Measurements from ENCODE around the gene EDC4.
A peak's percentile ranks its signal among the peaks of the same experiment; 100 is the strongest.
"Not testable (repeated sequence)": the region's sequence is repeated elsewhere in the genome, so short reads cannot be mapped to it uniquely, and the experiment has no call there.

EDC4 gene

DNA sequence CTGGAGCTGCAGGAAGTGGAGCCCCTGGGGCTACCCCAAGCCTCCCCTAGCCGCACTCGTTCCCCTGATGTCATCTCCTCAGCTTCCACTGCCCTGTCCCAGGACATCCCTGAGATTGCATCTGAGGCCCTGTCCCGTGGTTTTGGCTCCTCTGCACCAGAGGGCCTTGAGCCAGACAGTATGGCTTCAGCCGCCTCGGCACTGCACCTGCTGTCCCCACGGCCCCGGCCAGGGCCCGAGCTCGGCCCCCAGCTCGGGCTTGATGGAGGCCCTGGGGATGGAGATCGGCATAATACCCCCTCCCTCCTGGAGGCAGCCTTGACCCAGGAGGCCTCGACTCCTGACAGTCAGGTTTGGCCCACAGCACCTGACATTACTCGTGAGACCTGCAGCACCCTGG lies 7.7 kb downstream of the EDC4 start:
- DNase-seq: no peak

DNA sequence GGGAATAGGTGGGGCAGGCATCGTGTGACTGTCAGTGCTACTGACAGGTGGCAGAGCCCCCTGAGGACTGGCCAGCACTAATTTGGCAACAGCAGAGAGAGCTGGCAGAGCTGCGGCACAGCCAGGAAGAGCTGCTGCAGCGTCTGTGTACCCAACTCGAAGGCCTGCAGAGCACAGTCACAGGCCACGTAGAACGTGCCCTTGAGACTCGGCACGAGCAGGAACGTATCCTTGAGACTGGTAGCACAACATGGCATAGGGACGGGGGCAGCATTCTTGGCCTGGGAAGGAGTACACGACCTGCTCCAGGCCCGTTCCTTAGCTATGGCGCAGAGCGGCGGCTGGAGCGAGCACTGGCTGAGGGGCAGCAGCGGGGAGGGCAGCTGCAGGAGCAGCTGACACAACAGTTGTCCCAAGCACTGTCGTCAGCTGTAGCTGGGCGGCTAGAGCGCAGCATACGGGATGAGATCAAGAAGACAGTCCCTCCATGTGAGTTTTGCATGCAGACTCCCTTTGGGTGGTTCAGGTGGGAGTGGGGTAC lies 8.8 kb downstream of the EDC4 start:
- no peak for DNase-seq

DNA sequence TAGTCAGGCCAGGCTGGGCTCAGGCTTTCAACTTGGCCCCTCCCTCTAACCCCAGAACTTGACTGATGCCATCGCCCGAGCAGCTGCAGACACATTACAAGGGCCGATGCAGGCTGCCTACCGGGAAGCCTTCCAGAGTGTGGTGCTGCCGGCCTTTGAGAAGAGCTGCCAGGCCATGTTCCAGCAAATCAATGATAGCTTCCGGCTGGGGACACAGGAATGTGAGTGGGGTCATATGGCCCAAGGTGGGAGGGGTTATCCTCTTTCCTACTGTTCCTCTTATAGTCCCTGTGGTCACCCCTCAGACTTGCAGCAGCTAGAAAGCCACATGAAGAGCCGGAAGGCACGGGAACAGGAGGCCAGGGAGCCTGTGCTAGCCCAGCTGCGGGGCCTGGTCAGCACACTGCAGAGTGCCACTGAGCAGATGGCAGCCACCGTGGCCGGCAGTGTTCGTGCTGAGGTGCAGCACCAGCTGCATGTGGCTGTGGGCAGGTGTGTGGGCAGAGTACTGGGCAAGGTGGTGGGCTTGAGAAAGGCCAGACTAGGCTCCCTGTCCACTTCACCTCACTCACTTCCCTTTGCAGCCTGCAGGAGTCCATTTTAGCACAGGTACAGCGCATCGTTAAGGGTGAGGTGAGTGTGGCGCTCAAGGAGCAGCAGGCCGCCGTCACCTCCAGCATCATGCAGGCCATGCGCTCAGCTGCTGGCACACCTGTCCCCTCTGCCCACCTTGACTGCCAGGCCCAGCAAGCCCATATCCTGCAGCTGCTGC lies 9.7 kb downstream of the EDC4 start:
- DNase-seq: no peak

DNA sequence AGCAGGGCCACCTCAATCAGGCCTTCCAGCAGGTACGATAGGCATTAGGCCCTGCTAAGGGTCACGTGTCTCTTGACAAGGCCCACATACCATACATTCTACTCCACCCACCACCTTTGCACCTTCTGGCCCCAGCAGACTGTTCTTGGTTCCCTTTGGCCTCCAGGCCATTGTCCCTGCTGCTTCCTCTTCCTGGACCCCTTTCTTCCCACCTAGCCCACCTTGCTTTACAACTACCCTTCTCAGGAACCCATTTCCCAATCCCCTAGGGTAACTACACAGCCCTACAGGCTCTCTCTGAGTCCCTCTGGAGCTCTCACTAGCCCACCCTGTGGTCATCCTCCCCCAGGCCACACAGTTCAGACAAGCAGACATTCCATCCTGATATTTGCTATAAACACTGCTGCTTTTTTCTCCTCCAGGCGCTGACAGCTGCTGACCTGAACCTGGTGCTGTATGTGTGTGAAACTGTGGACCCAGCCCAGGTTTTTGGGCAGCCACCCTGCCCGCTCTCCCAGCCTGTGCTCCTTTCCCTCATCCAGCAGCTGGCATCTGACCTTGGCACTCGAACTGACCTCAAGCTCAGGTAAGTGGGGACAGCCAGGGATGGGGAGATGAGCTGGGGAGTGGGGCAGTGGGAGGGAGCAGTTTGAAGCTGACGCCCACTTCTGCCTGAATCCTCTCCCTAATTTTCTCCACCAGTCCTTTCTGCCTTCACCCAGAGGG lies 10.5 kb downstream of the EDC4 start:
- no peak for DNase-seq

DNA sequence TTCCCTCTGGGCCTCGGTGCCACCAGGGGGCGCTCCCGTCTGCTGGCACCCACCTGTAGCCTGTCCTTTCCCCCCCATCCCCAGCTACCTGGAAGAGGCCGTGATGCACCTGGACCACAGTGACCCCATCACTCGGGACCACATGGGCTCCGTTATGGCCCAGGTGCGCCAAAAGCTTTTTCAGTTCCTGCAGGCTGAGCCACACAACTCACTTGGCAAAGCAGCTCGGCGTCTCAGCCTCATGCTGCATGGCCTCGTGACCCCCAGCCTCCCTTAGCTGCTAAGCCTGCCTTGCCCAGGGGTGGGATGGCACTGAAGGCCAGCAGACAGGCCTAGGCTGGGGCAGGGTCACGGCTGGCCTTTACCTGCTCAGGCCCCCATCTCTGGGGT lies 11.0 kb downstream of the EDC4 start:
- DNase-seq: peak; percentile 49 to 85 (median 67)

DNA sequence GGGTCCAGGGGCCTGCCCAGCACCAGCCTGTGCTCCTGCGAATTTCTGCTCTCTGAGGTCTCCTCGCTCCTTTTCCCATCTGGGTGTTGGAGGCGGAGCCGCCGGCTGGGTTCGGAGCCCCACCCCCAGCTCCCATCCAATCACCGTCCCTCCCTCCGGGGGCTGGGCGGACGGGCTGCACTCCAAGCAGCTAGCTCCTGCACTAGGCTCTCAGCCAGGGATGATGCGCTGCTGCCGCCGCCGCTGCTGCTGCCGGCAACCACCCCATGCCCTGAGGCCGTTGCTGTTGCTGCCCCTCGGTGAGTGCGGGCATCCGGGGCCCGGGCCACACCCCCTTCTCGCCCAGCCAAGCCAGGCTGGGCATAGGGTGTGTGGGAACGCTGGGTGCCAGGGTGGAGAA lies 11.8 kb downstream of the EDC4 start, which contains the start of gene NRN1L:
Gene NRN1L, plus strand, starts transcription at position 202 of the 400 bp plus-strand sequence. Its CDS starts 19 bp downstream, at position 221.
- DNase-seq: no peak

DNA sequence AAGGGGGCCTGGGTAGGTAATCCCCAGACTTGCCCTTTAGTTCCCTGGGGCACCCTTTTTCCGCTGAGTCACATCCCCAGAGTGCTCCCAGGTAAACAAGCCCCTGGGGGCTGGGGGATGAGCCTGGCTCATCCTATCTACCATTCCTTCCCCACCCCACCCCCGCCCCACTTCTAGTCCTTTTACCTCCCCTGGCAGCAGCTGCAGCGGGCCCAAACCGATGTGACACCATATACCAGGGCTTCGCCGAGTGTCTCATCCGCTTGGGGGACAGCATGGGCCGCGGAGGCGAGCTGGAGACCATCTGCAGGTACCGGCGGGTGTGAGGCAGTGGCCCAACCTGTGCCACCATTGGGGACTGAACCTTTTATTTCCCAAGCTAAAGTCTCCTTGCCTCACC lies 12.7 kb downstream of the EDC4 start:
- DNase-seq: no peak

DNA sequence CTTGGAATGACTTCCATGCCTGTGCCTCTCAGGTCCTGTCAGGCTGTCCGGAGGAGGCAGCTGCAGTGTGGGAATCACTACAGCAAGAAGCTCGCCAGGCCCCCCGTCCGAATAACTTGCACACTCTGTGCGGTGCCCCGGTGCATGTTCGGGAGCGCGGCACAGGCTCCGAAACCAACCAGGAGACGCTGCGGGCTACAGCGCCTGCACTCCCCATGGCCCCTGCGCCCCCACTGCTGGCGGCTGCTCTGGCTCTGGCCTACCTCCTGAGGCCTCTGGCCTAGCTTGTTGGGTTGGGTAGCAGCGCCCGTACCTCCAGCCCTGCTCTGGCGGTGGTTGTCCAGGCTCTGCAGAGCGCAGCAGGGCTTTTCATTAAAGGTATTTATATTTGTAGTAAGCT lies 13.1 kb downstream of the EDC4 start:
- no peak for DNase-seq

DNA sequence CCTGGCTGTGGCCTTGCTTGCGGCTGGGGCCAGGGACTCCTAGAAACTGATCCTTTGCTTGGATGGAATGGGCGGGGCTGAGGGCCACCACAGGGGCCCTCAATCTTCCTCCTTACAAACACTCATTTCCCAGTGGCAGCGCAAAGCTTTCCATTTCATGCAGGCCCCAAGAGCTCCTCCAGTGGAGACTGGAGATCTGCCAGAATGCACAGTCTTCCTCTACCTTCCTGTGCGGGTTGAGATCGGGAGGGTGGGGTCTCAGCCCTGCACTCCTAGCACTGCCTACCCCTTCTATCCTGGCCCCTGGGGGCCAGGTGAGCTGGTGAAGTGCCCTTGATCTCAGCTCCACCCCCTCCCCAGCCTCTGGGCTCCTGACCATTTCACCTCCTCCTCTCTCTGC lies 13.5 kb downstream of the EDC4 start:
- DNase-seq: no peak

DNA sequence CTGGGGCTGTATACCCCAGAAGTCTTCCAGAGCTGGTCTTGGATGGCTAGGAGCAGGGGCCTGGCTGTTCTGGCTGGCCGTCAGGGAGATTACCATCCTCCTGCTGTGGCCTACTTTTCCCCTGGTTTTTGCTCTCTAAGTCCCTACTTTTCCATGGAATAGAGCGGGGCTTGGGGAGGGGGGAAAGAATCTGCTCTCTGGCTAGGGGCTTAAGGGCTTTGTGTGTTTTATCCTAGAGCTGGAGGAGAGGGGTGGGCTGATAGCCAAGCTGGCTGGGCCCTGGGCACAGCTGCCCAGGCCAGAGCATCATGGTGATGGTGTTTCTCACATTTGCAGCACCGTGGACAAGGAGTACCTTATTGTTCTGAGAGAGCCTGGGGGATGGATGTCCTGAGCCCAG lies 15.5 kb downstream of the EDC4 start:
- DNase-seq: no peak

DNA sequence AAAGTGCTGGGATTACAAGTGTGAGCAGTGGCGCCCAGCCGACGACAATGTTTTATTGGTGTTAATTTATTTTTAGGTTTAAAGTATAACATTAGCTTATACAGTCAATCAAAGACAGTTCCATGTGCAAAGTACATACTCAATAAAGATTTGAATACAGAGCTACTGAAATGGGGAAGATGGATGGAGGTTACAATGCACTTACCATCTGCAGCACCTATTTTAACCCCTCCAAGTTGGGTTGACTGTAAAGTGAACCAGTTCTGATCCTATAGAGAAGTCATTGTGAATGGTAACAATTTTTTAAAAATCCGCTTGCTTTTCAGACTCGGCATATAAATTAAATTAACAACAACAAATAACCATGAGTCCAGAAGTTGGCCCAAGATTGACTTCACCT lies 19.5 kb downstream of the EDC4 start:
- DNase-seq: no peak

DNA sequence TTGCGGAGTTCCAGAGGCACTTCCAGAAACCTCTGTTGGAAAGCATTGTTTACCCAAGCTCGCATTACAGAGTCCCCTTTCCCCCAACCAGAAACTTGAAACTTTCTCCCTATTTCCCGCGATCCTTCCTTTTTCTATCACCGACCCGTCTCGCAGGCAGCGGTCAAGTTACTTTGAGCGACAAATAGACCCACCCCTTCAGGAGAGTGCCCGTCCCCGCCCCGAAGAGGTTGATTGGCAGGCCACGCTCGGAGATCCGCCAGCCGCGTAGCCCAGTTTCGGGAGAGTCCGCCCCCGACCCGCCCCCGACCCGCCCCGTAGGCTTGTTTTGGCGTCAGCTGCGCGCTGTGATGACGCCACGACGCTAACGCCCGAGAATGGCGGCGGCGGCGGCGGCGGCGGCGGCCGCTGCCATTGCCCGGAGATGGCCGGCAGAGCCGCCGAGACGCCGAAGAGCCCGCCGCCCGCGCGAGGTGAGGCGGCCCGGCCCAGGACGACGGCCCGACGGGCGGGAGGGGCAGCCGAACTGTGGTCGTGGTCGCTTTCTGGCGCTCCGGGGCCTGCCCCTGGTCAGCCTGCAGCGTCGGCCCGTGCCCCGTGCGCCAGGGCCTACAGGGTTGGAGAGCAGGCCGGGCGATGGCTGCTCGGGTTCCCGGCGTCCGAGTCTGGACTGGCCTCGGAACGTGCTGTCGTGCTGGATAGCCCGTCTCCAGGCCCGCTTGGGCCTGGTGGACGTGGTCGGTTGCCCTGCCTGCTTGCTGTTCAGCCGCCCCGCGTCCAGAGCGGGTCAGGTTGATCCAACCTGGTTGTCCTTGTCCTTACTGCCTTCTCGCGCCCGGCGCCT lies 20.3 kb downstream of the EDC4 start, which contains the start of gene PSKH1:
Gene PSKH1, plus strand, starts transcription at position 356 of the 844 bp plus-strand sequence. CDS start 15,496 bp downstream, outside the sequence.
- DNase-seq: peak; percentile 97 to 99 (median 99)

DNA sequence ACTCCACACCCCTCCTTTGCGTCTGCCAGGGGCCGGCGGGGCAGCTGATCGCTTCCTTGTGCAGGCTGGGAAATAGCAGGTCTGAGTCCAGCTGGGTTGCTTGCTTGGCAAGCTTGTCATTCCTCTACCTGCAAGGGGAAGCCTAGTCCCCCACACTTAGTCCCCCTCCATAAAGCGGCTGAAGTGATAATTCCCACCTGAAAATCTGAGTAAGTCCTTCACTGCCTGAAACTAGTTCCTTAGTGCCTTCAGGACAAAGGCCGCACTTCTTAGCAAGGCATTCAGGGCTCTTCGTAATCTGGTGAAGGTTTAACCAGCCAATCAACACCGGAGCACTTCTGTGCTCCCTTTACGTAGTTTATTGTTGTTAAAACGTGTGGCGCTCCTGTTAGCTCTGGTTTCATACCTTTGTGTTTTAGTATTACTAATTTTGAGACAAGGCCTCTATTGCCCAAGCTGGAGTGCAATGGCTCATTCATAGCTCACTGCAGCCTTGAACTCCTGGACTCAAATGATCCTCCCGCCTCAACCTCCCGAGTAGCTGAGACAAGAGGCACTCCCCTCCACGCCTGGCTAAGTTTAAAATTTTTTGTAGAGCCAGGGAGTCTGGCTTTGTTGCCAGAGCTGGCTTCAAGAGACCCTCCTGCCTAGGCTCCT lies 21.0 kb downstream of the EDC4 start:
- DNase-seq: peak in 2 of 3 donors; percentile 2 to 28

DNA sequence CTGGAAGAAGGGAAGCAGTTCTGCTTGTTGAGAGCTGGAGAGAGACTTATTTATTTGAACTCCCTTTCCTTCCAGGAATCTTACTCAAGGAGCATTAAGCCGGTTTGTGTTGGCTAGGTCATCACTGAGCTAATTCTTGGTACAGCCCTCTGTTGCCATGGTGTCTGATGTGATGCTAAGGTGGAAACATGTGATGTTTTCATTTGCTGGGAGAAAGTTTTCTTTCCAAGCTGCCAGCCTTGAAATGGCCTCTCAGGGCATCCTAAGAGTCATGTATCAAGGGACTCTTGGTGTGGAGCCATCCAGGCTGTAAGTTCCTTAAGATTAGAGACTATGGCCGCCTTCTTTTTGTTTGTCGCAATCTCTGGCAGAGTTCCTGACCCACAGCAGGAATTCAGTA lies 24.4 kb downstream of the EDC4 start:
- no peak for DNase-seq

DNA sequence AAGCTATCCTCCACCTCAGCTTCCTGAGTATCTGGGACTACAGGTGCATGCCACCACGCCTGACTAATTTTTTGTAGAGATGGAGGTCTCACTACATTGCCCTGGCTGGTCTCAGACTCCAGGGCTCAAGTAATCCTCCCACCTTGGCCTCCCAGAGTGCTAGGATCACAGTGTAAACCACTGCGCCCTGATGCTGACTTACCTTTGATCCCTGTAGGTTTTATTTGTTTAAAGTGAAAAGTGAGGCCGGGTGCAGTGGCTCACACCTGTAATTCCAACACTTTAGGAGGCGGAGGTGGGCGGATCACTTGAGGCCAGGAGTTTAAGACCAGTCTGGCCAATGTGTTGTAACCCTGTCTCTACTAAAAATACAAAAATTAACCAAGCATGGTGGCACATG lies 28.9 kb downstream of the EDC4 start:
- no peak for DNase-seq

DNA sequence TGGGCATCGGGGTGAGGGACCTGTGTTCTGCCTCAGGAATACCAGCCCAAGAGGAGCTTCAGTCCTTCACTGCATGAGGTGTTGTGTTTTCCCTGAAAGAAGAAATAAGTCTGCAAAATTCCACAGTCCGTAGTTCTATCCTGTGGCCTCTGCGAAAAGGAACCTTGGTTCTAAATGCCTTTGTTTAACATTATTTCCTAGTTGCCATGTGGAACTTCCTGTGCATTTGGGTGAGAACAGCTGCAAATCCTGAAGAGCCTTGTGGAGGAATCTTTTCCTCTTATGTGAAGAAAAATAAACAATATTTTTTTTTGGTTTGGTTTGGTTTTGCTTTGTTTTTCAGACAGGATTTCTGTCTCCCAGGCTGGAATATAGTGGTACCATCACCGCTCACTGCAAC lies 30.0 kb downstream of the EDC4 start:
- no peak for DNase-seq

DNA sequence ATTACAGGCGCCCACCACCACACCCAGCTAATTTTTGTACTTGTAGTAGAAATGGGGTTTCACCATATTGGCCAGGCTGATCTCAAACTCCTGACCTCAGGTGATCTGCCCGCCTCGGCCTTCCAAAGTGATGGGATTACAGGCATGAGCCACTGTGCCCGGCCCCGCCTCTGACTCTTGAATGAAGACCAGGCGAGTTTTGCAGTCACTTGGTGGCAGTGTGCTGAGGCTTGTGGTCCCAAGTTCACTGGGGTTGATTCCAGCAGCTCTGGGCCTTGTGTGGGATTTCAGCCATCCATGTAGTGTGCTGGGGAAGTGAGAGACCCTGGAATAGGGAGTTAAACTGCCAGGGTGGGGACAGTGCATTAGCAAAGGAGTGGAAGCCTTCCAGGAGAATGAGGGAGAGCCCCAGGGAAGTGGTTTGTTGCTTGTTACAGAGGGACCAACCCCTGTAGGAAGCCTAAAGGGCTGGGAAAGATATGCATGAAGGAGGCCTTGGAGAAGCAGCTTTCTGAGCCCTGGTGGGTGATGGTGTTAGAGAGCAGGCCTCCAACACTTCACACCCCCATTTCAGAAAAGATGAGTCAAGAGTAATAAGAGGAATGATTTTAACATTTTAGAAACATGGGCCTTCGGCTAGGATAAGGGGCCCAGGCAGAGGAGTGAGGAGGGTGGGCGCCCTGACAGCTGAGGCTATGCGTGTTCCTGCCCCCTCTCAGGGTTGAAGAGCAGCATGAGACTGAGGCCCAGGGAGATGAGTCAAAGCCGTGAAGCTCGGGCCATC lies 34.7 kb downstream of the EDC4 start:
- DNase-seq: no peak

DNA sequence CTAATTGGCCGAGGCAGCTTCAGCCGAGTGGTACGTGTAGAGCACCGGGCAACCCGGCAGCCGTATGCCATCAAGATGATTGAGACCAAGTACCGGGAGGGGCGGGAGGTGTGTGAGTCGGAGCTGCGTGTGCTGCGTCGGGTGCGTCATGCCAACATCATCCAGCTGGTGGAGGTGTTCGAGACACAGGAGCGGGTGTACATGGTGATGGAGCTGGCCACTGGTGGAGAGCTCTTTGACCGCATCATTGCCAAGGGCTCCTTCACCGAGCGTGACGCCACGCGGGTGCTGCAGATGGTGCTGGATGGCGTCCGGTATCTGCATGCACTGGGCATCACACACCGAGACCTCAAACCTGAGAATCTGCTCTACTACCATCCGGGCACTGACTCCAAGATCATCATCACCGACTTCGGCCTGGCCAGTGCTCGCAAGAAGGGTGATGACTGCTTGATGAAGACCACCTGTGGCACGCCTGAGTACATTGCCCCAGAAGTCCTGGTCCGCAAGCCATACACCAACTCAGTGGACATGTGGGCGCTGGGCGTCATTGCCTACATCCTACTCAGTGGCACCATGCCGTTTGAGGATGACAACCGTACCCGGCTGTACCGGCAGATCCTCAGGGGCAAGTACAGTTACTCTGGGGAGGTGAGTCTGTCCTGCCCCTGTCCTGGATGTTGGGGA lies 36.3 kb downstream of the EDC4 start:
- no peak for DNase-seq

DNA sequence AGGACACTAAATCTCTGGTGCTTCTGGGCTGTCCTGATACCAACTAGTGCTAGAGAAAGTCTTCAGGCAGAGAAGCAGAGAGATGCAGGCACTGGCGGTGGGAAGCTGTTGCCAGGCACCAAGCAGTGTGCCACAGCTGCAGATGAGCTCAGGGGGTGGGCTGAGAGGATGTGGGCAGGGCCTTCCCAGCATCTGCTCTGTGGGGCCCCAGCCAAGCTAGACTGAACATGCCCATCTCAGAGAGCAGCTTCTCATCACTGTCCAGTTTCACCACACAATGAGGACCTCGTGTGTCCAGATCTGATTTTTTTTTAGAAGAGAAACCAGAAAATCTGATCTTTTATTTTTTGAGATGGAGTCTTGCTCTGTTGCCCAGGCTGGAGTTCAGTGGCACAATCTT lies 37.3 kb downstream of the EDC4 start:
- DNase-seq: no peak

DNA sequence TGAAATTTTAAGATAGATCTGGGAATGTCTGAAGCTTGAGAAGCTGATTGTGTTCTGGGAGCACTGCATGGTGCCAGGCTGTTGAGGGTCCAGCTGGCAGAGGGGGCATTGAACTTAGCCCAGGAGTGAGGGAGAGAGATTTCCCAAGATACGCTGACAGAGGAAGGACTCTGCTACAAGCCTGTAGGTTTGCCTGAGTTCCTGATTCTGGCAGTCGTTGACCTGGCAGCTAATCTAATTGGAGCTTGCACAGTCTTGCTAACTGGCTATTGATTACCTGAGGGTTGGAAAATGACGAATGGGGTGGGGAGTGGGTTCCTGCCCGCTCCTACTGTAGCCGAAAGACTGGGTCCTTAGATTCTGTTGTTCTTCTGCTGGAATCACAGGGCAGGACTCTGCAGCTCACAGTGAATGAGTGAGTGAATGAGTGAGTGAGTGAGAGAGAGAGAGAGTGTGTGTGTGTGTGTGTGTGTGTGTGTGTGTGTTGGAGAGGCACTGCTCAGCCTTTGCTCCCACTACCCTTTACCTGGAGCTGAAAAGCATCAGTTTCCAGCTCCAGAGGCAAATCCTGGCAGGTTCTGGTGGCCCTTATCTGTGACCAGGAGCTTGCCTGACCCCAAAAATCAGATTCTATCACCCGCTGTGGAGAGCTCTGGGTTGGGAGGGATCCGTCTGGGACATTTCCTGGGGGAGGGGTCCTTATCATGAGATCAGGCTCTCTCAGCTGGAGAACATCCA lies 42.1 kb downstream of the EDC4 start:
- DNase-seq: no peak

DNA sequence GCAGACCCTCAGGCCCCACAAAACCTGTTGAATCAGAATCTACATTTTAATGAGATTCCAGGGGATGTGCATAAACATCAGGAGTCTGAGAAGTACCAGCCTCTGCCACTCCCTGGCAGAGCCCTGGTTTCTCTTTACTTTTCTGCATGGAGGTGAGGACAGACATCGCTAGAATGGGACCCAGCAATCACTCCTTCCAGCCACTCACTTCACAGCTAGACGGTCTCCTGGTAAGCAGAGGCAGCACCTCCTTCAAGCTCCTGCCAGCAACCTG lies 42.6 kb downstream of the EDC4 start:
- DNase-seq: not testable (repeated sequence)

Data from suppressor macrophage treated with lipopolysaccharide for 1 hour (primary cell).